ENCODE results near the gene CTBP1.

CTBP1 gene

GRCh38 chr4:1285790-1286553 lies 37.0 kb upstream of the CTBP1 start:
- ChIA-PET CTCF (interaction anchor here (0.7 to 4.1 kb wide), 10 partner anchors 8 to 159 kb away, joined by 3 to 18 read pairs (median 4); no protein-coding TSS in a partner anchor), POLR2A (no interaction called here)
- DNase-seq (ENCODE audit: low read depth, low spot score) = no peak
- peak; percentile 19 for TF ChIP-seq CTCF (IDR thresholded peaks at IDR 0.05; ENCODE audit: insufficient read depth, low read length, missing control alignments)
- no peak overlapping the region for H3K4me3 ChIP-seq (ENCODE audit: low read depth, low read length)

GRCh38 chr4:1285151-1285789 lies 36.3 kb upstream of the CTBP1 start:
- no peak for DNase-seq (ENCODE audit: low read depth, low spot score)
- H3K4me3 ChIP-seq (ENCODE audit: low read depth, low read length) = no peak overlapping the region
- POLR2A ChIA-PET = no interaction called here
- no peak for TF ChIP-seq CTCF (IDR thresholded peaks at IDR 0.05; ENCODE audit: insufficient read depth, low read length, missing control alignments)
- CTCF ChIA-PET = interaction anchor here (0.8 to 4.1 kb wide), 9 partner anchors 17 to 158 kb away, joined by 3 to 18 read pairs (median 6); no protein-coding TSS in a partner anchor

- DNase-seq (ENCODE audit: low read depth, low spot score) = no peak
- POLR2A ChIA-PET = no interaction called here
- CTCF ChIA-PET = interaction anchor here (1.0 to 2.2 kb wide), 2 partner anchors 18 to 153 kb away, joined by 3 to 10 read pairs; no protein-coding TSS in a partner anchor
- no peak for TF ChIP-seq CTCF (IDR thresholded peaks at IDR 0.05; ENCODE audit: insufficient read depth, low read length, missing control alignments)
- H3K4me3 ChIP-seq (ENCODE audit: low read depth, low read length) = no peak overlapping the region
These were observed 34.8 kb upstream of the CTBP1 start for GRCh38 chr4:1283711-1284110.

DNA sequence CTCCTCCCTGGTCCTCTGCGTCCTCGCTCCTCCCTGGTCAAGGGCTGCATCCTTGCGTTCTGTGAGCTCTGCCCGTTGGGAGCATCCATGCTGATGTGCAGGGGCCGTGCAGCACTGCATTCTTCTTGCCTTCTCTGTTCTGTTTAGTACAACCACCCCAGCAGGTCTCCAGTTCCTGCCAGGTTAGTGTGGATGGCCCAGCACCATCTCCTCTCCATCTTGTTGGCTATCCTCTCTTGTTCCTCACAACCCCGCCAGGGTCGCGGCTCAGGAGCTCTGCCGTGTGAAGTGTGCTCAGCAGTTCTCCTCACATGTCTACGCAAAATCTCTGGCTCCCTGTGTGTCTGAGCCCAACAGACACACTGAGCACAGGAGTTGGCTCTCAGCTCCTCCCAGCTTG lies 30.3 kb upstream of the CTBP1 start:
- ChIA-PET POLR2A (no interaction called here), CTCF (interaction anchor here (0.6 to 1.9 kb wide), 2 partner anchors 20 to 148 kb away, joined by 3 to 6 read pairs; no protein-coding TSS in a partner anchor)
- no peak overlapping the region for H3K4me3 ChIP-seq (ENCODE audit: low read depth, low read length)
- TF ChIP-seq CTCF (IDR thresholded peaks at IDR 0.05; ENCODE audit: insufficient read depth, low read length, missing control alignments) = no peak
- DNase-seq (ENCODE audit: low read depth, low spot score) = no peak

DNA sequence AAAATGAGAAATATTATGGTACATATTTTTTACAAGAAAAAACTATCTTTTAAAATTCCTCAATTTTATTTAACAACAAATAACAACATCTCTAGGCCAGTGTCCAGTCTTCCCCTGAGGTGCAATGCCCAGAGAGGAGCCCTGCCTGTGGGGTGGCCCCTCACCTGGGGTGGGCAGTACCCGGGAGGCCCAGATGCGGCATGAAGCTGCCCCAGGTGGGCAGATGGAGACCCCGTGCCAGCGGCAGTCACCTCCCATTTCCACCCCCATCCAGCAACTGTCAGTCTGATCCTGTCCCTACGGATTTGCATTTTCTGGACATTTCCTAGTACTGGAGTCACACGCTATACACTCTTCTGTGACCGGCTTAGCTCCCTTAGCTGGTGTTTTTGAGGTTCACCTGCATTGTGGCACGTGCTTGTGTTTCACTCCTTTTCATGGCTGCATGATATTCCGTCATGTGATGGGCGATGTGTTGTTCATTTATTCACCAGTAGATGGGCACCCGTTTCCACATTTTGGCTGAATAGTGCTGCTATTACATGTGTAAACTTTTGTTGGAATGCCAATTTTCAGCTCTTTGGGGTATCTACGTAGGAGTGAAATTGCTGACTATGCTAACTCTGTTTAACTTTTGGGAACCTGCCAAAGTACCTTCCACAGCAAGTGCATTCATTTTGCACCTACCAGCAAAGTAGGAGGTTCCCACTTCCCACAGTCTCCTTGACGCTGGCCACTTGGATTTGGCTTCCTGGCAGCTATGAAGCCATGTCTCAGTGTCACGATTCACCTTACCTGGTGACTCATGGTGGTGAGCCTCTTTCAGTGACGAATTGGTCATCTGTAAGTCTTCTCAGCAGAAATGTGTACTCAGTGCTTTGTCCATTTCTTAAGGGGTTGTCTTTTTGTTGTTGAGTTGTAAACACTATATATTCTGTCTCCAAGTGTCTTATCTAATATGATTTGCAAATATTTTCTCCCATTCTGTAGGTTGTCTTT lies 29.0 kb upstream of the CTBP1 start:
- ChIA-PET CTCF (interaction anchor here (1.0 to 1.9 kb wide), 4 partner anchors 8 to 147 kb away, joined by 3 to 10 read pairs (median 5); no protein-coding TSS in a partner anchor), POLR2A (no interaction called here)
- H3K4me3 ChIP-seq (ENCODE audit: low read depth, low read length) = no peak overlapping the region
- no peak for TF ChIP-seq CTCF (IDR thresholded peaks at IDR 0.05; ENCODE audit: insufficient read depth, low read length, missing control alignments)
- no peak for DNase-seq (ENCODE audit: low read depth, low spot score)
